GM20000 (cell line): Measurements from ENCODE around the gene ME3.
A peak's percentile ranks its signal among the peaks of the same experiment; 100 is the strongest.

Experiments
- DNase-seq: peaks from one replicate; pipeline ENCODE4 v3.0.0; 2012; ENCODE audit warnings: low spot score
- TF ChIP-seq, protein P1 (sequence below): IDR thresholded peaks from 2 replicates; pipeline ENCODE4 v1.5.1; 2012; ENCODE audit warnings: mild to moderate bottlenecking, control low read depth; ENCODE audit errors: extremely low read depth, missing control alignments

Gene ME3

GRCh38 chr11:86592659-86593451, 79.6 kb downstream of the ME3 start:
- TF ChIP-seq, protein P1, sequence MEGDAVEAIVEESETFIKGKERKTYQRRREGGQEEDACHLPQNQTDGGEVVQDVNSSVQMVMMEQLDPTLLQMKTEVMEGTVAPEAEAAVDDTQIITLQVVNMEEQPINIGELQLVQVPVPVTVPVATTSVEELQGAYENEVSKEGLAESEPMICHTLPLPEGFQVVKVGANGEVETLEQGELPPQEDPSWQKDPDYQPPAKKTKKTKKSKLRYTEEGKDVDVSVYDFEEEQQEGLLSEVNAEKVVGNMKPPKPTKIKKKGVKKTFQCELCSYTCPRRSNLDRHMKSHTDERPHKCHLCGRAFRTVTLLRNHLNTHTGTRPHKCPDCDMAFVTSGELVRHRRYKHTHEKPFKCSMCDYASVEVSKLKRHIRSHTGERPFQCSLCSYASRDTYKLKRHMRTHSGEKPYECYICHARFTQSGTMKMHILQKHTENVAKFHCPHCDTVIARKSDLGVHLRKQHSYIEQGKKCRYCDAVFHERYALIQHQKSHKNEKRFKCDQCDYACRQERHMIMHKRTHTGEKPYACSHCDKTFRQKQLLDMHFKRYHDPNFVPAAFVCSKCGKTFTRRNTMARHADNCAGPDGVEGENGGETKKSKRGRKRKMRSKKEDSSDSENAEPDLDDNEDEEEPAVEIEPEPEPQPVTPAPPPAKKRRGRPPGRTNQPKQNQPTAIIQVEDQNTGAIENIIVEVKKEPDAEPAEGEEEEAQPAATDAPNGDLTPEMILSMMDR = no peak
- DNase-seq = peak; percentile 70

DNA sequence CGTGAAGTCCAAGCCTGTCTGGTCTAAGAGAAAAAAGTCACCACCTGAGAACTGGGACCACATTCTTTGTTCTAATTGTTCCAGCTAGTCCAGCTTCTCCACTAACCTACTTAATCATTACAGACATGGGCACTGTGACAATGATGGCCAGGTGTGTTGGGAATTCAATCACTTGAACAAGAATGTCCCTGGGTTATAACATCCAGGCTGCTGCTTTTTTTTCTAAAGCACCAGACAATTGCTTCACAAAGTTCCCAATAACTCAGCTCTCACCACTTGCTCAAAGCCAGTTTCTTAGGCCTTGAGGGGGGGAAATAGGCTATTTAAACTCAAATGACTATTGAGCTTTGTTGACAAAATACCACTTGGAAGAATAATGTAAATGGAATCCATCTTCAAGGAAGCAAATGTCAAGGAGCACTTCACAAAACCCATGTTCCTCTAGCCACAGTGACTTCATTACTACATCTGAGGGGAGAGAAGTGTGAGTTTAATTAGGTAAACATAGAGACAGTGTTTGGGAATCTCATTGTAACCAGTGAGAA, 80.3 kb downstream of the ME3 start:
- no peak for DNase-seq
- TF ChIP-seq, protein P1 = no peak

GRCh38 chr11:86591631-86592030, 80.8 kb downstream of the ME3 start:
- TF ChIP-seq, protein P1 = no peak
- no peak for DNase-seq

DNA sequence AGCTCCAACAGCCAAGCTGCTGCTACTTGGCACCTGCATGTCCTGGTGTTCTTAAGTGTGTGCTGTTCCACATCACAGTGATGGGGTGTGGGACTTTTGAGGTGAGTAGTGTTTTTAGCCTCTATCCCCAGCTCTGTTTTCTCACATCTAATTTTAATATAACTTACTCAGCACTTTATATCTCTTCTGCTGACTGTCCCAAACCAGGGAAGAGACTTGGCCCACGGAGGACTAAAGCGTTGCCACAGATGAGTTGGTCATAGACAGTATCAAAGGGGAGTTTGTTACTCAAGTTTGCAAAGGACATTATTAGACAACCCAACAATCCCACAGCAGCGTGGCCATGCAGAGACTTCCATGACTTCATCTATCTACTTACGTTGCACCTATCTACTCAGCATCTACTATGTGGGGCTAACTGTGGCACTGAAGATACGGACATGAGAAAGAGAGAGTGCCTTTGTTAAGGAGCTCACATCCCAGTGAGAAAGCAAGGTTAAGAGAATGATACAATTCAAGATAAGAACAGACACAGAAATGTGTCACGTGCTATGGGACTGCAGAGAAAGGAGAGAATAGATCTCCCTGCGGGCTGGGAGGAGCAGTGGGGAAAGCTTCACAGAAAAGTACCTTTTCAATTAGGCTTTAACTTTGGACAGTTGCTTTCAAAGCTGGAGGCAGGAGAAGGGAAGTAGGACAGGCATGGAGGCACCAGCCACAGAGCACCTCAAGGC, 82.4 kb downstream of the ME3 start:
- DNase-seq = no peak
- TF ChIP-seq, protein P1 = no peak

GRCh38 chr11:86589204-86589603, 83.2 kb downstream of the ME3 start:
- TF ChIP-seq, protein P1 = no peak
- no peak for DNase-seq

DNA sequence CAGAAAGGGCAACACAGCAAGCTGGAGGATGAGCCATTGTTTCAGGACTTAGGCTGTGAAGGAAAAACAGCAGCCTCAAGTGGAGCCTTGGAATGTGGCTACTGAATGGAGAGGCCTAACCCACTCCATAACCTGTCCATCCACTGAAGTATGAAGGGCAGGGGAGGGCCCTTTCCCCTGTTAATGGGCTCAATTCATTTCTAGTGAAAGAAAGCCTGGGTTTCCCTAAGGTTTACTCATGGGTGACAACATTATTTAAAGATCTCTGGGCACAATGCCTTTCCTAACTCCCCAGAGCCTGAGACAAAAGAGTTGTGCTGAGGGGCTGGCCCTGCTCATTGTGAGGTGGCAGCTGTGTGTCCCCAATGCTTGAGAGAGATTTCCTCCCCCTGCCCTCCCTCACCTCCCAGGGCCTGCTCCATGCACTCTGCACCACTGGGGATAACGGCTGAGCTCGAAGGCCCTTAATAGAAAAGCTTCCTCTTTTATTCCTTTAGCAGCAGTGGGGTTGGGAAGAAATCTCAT, 83.8 kb downstream of the ME3 start:
- DNase-seq = no peak
- TF ChIP-seq, protein P1 = no peak
